GM19240 (cell line): ENCODE measurements around the gene PTGS1.
"Not testable (repeated sequence)": the region's sequence is repeated elsewhere in the genome, so short reads cannot be mapped to it uniquely, and the experiment has no call there.

Source experiments
- DNase-seq: peaks from one replicate; pipeline ENCODE4 v3.0.0; 2011; ENCODE audit warnings: low spot score; ENCODE audit not compliant: insufficient read length

PTGS1 gene

DNA sequence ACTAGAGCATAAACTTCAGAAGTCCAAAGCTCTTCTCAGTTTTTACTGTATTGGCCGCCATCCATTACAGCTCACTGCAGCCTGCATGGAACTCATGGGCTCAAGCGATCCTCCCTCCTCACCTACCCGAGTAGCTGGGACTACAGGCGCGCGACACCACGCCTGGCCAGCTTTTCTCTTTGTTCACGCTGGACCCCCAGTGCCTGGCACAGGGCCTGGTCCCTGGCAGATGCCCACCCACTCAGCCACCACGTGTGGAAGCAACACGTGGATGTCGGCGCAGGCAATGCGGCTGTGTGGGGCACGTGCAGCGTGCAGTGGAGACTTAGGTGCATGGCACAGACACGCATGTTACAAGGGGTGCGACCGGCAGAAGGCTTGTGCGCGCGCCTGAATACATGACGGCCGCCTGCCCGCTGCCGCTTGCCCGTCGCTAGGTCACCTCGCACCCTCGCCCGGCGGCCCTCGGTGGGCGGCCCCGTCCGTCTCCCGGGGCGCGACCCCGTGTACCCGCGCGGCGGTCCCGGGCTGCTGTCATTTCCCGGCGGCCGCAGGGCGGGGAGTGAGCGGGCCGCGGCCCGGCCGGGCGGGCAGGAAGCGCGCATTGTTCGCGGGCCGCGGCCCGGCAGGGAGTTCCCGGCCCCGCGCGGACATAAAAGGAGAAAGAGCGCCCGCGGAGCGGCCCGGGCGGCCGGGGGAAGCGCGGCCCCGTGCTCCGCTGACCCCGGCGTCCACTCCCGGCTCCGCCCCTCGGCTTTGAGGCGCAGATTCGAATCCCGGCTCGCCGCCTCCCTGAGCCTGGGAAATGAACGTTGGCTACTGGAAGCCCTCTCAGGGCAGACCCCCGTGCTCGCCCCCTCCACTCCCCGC lies 24.1 kb upstream of the PTGS1 start:
- no peak for DNase-seq

DNA sequence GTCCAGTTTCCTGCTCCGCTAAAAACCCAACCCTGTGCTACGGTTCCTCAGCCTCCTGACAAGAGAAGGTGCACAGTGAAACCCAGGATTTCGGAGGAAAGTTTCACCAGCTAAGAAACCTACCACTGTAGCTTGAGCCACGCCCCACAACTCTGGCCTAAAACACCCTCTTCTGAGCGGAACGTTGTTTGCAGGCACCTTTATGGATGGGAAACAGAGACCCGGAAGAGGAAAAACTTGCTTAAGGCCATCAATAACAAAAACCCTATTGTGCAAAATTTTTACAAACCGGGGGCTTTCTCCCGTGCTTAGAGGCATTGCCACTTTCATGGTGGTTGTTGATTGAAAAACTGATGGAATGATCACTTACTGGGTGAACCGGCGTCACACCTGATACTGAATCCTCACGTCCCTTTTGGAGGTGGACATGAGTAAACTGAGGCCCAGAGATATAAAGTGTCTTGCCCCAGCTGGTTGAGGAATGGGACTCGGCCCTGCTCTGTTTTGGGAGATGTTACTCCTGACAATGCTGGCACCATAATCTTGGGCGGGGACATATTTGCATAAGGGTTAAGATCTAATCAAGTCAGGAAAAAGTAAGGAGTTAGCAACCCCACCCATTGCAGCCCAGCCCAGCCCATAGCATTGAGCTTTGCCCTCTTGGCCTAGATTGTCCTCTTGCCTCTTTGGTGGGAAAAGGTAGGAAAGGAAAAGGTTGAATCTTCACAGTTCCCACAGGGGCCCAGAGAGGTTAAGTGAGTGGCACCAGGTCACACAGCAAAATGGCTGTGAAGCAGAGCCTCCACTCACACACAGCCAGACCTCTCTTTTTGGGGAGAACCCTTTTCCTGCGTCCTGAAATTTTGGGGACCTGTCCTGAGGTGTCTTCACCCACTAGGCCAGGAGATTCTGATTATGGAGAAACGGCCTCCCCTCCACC lies 23.2 kb upstream of the PTGS1 start:
- DNase-seq, result no peak

DNA sequence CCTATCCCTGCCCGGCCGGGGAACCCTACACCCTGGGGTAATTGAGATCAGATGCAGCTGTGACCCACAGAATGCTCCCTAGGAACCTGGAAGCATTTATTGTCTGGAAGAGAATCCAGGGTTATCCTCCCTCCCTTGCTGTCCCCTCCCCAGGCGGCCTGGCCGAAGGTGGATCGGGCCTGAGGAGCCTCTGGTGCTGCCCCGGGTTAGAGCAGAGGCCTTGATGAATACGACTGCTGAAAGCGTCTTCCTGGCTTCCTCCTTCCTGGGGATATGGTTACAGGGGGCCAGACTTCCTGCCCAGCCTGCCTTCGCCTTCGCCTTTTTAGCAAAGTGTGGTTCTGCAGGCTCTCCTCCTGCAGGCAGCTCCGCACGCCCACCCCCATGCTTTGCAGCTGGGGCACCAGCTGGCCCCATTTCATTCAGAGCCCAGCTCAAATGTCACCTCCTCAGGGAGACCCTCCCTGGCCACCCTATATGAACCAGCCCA lies 22.5 kb upstream of the PTGS1 start:
- no peak for DNase-seq

DNA sequence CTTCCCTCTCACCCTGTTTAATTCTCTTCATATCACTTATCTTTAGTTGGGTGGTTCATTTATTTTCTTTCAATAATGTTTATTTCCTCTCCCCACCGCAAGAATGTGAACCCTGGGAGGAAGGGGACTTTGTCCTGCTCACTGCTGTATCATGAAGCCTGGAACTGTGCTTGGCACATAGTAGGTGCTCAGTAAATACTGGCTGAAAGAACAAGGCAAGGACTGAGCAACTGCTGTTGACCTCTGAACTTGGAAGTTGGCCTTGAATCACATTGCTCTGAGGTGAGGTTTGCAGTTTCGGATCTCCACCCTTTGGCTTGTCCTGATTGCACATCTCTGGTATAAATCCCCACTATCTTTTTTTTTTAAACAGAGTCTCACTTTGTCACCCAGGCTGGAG lies 22.0 kb upstream of the PTGS1 start:
- DNase-seq, result no peak

DNA sequence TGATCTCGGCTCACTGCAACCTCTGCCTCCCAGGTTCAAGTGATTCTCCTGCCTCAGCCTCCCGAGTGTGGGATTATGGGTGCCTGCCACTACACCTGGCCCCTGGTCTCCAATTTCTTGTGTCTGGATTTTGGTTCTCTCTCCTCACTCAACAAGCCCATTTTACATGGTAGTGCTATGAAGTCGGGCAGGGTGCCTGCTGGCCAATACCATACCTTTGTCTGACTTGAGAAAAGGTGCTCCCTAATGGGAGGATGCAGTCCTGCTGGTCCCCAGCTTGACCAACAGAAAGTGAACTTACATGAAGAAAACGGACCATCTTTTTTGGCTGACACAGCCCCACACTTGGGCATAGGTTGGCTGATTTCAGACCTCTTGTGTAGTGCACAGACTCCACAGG lies 21.6 kb upstream of the PTGS1 start:
- DNase-seq, result no peak

DNA sequence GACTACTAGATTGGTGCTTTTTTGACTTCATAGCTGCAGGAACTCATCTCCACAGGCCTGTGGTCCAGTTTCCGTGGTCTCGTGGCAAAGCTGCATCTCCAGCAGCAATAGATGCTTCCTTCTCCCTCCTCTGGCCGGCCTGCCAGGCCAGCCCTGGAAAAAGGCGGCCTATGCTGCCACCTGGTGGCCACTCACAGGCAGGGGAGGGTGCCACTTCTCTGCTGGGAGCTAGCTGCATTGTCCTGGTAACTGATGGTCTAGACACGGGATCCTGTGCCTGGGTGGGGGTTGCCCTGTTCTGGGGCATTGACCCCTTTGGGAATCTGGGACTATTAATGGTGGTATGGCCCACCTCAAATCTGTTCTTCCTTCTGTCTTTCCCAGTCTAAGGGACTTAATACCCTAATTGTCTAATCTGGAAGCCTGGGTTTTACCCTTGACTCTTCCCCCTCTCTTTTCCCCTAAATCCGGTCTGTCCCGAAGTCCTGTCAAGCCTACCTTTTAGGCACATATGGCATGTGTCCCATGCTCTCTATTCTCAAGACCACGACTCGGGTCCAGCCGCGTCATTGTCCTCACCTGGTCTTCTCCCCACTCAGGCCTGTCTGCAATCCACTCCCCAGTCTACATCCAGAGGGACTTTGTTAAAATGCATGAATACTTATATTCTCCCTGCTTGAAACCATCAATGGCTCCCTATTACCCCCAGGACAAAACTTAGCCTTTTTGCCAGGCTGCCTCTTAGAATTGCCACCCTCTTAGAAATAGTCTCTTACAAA lies 20.1 kb upstream of the PTGS1 start:
- DNase-seq, result peak; percentile 90

DNA sequence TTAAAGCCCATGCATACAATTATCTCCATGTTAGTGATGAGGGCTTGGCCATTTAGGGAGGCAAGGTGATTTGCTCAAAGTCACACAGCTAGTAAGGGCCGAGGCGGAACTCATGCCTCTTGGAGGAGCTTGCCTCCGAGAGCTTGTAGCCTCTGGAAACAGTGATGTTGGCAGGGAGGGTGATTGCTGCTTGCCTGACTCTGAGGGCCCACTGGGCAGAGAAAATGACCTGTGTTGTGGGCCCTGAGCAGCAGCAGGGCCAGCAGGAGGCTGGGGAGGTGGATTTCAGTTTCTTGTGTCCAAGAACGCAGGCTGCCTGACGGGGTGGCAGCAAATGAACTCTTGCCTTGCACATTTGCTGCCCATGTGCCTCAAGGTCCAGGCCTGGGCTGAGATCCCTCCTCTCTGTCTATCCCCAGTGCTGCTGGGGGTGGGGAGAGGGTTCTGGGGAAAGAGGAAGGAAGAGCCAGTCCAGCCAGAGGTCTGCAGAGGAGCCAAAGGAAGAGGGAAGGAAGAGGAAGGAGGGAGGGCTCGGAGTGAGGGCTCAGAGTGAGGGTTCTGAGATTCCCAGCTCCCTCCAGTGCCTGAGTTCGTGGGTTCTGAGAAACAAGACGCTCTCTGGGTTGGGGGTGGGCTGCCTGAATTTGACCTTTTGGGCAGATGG lies 16.2 kb upstream of the PTGS1 start:
- no peak for DNase-seq

DNA sequence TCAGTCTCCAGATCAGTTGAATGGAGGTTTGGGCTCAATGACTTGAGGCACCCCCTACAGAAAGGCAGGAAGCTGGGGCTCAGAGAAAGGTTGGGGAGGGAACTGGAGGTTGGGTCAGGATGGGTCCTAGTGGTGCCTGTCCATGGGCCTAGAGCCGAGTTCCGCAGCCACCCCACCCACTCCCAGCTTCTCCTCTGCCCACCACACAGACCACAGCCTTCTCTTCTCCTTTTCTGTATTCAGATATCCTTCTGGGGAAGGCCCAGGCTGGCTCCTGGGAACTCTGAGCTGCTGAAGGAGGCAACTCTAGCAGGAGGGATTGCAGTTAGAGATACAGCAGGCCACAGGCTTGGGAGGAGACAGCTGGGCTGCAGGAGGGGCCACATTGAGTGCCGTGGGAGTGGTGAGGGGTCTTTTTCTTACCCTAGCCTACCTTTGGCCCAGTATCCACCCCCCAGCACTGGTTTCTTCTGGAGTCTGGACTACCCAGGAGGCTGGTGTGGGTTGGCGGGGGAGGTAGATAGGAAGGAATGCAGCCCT lies 15.4 kb upstream of the PTGS1 start:
- no peak for DNase-seq

DNA sequence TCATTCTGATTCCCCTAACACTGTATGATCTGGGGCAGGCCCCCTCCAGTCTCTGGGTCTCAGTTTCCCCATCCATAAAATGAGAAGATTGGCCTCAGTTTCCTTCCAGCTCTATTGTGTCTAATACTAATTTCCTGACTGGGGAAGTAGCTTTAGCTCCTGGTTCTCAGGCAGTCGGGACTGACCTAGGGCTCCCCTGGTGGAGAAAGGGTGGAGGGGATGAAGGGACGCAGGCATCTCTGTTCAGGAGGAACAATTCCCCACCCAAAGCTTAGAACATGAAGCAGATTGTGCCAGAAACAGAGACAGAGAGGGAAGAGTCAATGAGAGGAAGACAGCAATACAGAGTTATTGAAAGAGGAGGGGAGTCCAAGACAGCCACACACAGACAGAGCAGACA lies 14.2 kb upstream of the PTGS1 start:
- no peak for DNase-seq

DNA sequence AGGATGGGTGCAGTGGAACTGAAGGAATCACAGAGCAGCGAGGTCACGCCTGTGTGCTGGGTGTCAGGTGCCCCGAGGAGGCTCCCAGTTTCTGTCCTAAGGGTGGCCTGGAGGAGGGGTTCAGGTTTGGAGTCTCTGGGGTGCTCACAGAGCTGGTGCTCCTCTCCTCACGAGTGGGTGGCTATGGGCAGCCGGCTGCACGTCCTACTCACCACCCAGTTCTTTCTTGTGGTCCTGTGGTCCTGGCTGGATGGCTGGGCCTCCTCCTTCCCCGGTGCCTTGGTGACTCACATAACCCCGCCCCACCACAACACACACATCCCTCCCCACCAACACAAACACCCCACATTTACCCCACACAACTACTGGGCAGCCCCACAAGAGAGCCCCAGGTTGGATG lies 9.9 kb upstream of the PTGS1 start:
- DNase-seq, result no peak

DNA sequence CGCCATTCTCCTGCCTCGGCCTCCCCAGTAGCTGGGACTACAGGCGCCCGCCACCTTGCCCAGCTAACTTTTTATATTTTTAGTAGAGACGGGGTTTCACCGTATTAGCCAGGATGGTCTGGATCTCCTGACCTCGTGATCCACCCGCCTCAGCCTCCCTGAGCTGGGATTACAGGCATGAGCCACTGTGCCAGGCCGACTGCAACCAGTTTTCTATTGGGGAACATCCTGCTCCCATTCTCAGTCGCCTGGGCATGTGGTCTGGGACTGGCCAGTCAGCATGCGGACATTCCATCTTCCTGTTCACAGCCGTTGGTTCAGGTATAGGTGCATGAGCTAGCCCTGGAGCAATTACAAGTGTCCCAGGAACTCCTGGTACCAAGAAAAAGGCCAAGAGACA lies 7.7 kb upstream of the PTGS1 start:
- not testable (repeated sequence) for DNase-seq

DNA sequence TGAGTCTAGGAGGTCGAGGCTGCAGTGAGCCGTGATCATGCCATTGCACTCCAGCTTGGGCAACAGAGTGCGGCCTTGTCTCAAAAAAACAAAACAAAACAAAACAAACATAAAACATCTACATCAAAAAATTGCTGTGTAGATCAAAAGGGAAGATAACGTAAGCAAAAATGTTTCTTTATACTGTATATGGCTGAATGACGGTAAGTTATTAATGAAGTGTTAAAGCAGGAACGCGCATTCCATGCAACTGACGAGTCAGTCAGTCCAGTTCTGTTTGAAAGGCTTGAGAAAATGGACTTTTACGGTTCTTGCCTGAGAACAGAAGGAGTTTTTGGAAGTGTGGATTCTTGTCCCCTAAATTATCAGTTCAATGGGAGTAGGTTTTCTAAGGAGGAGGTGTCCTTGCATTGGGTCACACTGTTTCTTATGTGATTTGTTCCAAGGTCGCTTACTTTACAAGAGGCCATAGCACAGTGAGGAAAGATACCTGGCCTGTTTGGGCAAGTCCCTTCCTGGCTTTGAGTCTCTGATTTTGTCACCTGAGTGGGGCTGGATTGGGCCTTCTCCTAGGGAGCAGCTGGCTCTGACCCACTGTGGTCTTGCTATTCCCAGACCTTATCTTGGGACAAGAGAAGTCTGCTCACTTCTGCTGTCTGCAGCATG lies 6.6 kb upstream of the PTGS1 start:
- no peak for DNase-seq

DNA sequence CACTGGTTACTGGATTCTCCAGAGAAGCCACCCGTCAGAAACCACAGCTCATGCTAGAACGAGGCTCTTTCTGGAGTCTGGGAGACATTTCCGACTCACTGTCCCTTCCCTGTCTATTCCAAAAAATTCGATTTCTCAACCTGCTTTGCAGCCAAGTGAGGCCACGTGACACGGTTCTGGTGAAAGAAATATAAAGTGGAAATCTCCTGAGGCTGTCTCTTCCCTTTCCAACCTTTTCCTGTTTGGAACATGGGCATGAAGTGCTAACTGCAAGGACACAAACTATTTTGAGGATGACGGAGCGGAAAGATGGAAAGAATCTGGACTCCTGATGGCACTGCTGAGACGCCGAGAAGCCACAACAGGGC lies 6.1 kb upstream of the PTGS1 start:
- DNase-seq, result no peak

DNA sequence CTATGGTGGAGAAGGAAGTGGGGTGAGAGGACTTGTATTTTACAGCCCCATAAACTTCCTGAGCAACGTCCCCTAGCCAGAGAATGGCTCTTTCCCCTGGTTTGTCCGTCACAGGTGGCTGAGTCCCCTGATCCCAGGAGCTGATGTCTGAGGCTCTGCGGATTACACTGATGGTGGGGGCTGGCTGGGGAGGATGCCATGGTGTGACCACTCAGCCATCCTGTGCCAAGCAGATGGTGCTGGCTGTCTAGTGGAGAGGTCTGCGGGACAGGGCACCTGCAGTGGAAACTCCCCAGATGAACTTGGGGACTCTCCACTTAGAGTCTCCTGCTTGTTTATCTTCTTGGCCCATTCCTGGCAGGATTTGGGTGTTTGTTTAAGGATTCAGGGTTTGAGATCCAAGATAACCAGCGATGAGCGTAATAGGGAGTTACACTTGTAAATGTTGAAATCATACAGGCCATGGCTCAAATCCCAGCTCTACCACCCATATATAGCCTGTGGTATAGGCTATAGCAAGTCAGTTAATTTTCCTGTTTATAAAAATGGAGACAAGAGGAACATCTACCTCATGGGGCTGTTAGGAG lies 4.7 kb upstream of the PTGS1 start:
- DNase-seq, result no peak

DNA sequence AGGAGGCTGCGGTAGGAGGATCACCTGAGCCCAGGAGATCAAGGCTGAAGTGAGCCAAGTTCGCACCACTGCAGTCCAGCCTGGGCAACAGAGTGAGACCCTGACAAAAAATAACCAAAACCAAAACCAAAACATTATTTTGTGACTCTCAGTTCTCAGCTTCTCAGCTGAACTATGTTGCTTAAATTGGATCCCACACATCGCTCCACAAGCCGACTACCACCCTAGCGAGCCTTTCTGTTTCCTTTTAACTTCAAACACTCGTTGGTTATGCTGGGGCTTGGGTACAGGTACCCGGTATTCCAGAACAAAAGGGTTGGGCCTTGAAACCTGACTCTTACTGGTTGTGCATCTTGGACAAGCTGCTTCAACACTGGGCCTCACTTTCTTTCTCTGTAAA lies 3.8 kb upstream of the PTGS1 start:
- no peak for DNase-seq

DNA sequence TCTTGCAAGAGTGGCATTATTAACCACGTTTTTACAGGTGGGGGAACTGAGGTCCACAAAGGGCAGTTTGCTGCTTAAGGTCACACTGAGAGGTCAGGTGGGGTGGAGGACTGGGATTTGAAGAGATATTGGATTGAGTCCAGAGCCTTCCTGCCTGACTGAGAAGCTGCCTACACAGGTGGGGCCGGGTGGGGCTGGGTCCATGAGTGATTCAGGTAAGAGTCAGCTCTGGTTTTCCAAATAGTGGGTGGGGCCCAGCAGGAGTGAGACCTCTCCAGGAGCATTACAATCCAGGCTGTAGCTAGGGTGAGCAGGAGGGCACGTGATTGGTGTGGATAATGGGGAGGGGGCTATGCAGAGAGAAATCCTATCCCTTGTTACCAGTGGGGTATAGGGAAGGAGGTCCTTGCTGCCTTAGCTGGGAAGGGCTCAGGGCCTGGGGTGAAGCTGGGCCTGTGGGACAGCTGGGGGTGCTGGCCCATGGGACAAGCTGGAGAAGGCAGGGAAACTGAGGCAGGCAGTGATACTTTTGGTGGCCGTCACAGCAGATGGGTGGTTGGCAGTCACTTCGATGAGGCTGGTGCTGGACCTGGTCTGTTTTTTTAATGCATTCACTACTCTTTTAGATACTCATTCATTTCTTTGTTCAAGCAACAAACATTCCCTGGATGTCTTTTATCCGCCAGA lies 2.9 kb upstream of the PTGS1 start:
- no peak for DNase-seq

DNA sequence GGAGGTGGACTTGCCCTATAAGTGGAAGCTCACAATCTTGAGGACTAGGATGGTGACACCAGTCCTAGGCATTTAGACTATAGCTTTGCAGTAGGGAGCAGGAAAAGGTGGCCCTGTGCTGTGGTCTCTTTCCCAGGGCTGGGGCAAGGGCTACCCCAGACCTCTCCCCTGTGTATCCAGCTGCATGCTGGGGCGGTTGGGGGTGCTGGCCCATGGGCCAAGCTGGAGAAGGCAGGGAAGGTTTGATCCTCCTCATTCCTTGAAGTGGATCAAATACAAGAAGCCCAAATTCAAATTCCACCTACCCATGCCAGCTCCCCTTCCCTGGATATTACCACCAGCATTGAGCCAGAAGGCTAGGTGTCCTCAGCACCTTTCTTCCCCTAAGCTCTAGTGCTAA lies 2.2 kb upstream of the PTGS1 start:
- DNase-seq, result no peak

DNA sequence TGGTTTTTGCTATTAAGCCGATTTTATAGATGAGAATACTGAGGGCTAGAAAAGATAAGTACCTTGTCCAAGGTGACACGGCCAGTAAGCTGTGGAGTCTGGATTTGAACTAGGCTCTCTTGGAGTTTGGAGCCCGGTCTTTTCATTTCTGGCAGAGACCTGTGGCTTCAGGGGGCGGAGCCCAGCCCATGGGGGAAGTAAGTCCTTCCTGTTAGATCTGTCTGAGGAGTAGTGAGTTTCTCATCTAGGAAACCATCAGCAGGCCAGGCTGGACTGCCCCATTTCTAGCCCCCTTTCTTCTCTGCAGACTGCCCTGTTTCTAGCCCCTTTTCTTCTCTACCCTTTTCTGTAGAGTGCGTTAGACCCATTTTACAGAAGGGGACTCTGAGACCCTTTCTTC lies 521 bp upstream of the PTGS1 start:
- no peak for DNase-seq

DNA sequence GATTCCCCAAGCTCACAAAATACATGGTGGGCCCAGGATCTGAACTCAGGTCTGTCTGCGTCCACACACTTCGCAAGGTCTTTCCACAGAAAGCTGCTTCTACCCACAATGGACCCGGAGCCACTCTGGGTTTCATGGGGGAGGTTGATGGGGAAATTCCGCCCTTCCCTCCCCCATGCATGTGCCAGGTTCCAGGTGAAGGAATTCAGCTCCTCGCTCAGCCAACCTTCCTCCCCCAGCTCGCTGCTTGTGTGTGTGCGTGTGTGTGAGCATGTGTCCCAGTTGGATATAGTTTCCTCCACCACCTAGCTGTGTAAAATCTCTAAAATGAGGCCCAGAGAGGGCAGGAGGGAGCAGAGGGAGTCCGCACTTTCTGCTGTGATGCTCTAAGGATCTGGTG lies 1.0 kb downstream of the PTGS1 start:
- DNase-seq, result no peak
